Right ventricle myocardium inferior (tissue), 1 donor: ENCODE measurements around the gene MAPKAP1. TPM values are rescaled to one million over a fixed set of nuclear protein-coding genes. Genes with fewer than 3 reads are reported as not detected.
"Not testable (repeated sequence)": the region's sequence is repeated elsewhere in the genome, so short reads cannot be mapped to it uniquely, and the experiment has no call there.

Experiments
- ATAC-seq: fragments of 200-7000 bp; cut with Tn5 transposase; one replicate; pipeline ENCODE4 v1.9.1; 2020; ENCODE audit warnings: mild to moderate bottlenecking, moderate library complexity
- DNase-seq: peaks from one replicate; pipeline ENCODE4 v3.0.0; 2021; ENCODE audit errors: missing footprints
- intact Hi-C: fragments of 100-400 bp; cut with DNase I; formaldehyde crosslinking; loops from one replicate; pipeline ENCODE4 v1.11.0; 2022
- total RNA-seq: library from RNA; stranded (reverse); fragmentation: NEBNext Ultra II Directional; extraction: Animal tissue kit (Norgen Biotek cat#: 25700); gene quantifications from one replicate; pipeline ENCODE4 v1.2.1, GENCODE V29; 2021
- donor health status: DM: no; HTN: yes; CAD: no; lungs with severe emphysema.

The MAPKAP1 gene
- total RNA-seq, 1 donor from 2014 or later: 122 TPM

DNA sequence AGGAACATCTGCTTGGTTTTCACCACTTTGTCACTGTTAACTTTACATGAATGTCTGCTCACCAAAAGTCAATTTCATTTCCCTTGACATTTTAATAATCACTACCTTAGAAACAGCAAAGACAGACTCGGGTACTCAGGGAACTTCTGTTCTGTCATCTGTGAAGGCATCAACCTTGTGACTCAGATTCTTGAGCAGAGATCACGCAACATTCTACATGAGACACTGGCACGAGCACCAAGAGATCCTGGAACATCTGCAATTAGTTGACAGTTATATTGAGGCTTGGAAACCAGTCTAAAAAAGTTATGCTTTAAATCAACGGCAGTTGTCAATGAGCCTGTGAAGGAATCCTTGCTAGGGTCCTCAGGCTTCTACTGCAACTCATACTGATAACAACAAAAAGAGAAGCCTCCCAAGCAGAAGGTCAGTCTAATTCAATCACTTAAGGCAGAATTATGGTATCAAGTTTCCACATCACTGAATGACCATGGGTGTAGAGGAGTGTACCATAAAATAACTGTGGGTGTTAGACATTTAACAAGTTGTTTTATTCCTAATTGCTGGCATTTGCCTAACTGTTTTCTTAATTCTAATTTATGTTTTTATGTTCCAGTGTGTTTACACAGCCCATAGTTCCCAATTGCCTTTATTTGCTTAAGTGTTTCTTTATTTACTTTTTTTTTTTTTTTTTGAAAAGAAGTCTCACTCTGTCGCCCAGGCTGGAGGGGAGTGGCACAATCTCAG, 36.8 kb upstream of the MAPKAP1 start:
- ATAC-seq (no peak), DNase-seq (no peak)
- intact Hi-C loops: no loop called here

DNA sequence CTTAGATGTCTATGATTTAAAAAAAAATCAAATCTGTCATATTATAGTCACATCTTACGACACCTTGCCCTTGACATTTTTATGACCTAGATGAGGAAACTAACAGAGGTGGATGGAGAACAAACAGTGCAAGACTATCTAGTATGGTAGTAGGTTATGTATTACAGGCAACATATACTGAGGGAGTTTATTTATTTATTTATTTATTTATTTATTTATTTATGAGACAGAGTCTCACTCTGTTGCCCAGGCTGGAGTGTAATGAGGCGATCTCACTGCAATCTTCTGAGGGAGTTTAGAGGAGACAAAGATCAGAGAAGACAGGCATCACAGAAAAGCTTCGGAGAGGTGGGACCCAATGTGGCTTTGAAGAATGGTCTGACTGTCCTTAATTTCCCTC, 35.6 kb upstream of the MAPKAP1 start:
- no peak for DNase-seq
- ATAC-seq: no peak
- intact Hi-C loops: no loop called here

DNA sequence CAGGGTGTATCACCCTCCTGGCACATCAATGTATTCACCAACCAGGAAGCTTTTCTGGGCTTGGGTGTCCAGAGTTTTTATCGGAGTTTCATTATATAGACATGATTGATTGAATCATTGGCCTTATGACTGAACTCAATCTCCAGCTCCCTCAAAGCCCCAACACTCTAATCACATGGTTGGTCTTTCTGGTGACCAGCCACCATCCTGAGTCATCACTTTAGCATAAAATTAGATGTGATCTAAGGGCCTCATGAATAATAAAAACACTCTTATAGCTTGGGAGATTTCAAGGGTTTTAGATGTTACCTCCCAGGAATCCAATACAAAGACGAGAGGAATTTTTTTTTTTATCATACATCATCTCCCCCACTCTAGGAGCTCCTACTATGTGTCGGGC, 32.4 kb upstream of the MAPKAP1 start:
- no peak for ATAC-seq
- intact Hi-C loops: no loop called here
- no peak for DNase-seq

DNA sequence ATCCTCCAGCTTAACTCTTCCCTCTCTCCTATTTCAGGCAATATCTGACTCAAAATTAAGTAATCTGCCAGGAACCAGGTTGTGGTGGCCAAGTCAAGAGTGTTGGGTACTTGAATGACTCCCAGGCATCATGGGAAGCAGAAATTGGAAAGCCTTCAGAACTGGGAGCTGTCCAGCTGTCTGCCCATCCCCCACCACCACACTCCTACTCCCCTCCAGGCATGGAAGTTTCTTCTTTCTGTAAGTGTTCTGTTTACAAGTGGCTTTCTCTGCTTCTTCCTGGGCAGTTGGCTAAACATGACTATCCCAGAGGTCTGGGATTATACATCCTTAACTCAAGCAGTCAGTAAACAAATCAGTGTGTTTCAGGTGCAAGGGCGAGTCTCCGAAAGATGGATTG, 25.6 kb upstream of the MAPKAP1 start:
- ATAC-seq: no peak
- no peak for DNase-seq
- intact Hi-C loops: no loop called here

DNA sequence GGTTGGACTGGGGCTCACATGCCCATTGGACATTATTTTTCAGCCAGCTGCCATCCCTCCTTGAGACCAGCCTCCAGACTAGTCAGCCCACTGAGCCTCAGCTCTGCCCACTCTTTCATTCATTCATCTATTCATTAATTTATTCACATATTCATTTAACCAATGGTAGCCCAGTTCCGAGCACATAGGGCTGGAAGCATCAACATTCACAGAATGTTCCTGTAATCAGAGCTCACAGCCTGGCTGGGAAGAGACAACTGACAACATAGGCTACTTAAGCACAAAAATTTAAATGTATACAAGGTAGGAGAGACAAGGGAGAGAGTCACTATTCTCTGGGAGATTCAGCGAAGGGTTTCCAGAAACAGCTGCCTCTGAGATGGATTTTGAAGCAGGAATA, 23.2 kb upstream of the MAPKAP1 start:
- no peak for DNase-seq
- no peak for ATAC-seq
- intact Hi-C loops: no loop called here

DNA sequence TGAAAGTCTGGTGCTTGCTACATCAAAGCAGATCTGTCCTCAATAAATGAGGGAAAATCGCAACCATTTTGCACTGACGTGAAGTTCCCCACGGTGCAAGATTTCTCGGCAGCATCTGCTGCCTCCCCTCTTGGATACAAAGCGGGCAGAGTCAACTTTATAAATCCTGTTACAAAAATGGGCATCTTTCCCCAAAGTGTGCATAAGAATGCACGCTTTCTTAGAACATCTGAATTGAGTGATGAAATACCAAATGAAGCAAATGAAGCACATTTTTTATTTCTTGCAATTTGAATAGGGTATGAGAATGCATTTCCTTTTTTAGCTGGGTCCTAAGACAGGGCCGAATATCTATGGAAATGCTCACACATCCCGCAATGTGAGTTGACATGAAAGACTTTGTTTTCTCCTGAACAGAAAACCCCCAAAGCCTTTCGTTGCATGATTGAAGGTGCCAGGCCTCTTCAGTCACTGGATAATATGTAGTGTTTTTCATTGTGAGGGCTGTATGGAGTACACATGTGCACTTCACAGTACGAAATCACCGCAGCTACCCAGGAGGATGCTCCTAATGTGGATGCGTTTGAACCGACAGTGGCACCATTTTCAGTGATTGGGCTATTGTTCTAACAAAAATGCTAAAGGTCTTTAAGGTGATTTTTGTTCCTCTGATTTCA, 19.6 kb upstream of the MAPKAP1 start:
- DNase-seq: no peak
- ATAC-seq: no peak
- intact Hi-C loops: no loop called here

DNA sequence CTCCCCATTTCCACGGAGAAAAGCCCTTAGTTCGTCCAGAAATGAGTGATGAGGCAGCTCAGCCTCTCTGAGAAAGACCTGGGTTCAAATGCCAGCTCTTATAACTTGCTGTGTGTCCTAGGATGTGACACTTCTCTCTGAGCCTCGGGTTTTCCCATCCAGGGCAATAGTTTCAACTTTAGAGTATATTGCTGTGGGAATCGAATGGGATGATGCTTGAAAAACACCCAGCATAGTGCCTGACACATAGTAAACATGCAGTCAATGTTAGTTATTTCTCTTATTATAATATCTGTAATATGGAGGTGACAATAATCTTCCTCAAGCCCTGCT, 430 bp upstream of the MAPKAP1 start:
- no peak for ATAC-seq
- intact Hi-C loops: loop anchor here (5.0 kb wide), 1 partner anchor 40 kb away; the partner anchor contains the start of gene PBX3

DNA sequence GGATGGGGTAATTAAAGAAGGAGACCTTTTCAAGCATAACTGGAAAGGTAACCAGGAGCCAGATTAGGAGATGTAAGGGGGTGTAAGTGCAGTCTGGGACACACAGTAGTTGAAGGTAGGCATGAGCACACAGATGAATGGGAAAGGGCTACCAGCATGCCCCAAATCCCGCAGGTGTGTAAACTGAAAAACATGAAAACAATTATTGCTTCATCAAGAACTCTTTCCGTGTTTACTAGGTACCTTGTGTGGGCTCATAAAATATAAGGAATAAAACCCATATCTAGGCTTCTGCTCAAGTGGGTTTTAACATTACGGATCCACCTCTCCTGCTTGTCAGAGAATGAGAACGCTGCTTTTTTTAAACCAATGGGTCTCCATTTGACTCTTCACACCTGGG, 1.1 kb downstream of the MAPKAP1 start:
- intact Hi-C loops: loop anchor here (5.0 kb wide), 1 partner anchor 41 kb away; the partner anchor contains the start of gene PBX3
- DNase-seq (no peak), ATAC-seq (no peak)

More for the DNA sequence above, 430 bp upstream of the MAPKAP1 start:
- DNase-seq: no peak

DNA sequence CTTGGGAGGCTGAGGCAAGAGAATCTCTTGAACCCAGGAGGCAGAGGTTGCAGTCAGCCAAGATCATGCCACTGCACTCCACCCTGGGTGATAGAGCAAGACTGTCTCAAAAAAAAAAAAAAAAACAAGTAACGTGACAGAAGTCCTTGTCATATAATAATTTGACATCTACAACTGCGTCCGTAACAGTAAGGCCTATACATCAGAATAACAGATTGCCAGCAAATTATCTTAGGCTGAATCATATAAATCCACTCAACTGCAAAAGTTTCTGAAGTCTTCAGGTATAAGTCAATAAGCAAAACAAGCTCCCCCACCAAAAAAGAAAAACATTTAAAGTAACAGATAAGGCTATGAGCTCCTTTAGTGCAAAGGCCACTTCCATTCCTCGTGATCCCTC, 3.3 kb downstream of the MAPKAP1 start:
- intact Hi-C loops: no loop called here
- DNase-seq (no peak), ATAC-seq (no peak)

DNA sequence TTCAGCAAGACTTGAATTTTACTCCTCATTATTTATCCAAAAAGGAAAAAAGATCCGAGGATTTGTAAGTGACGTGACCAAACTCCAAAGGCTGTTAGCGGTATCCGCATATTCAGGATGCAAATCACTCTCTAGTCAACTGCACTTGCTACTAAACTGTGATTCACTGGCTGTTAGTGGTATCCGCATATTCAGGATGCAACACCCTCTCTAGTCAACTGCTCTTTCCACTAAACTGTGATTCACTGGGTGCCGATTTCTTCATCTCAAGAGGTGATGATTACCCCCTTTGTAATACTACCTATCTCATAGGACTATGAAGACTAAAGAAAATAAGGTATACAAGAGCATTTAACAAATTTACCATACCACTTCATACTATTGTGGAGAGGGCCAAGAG, 5.7 kb downstream of the MAPKAP1 start:
- DNase-seq (no peak), ATAC-seq (no peak)
- intact Hi-C loops: no loop called here

DNA sequence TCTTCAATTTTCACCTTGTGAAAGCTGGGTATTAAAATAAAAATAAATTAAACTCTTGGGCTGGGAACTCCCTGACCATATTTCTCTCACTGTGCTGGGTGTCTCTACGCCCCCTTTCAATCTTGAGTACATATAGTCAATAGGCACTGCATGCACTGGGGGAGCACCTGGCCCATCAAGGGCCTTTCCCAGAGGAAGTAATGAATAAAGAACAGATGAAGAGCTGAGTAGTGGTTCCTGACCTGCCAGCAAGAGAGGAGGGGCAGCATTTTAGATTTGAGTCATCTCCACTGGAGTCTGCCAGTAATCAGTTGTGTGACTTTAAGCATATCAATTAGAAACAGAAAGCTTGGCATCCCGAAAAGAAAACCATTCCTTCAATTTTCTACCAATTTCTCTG, 6.2 kb downstream of the MAPKAP1 start:
- intact Hi-C loops: no loop called here
- ATAC-seq: no peak

DNA sequence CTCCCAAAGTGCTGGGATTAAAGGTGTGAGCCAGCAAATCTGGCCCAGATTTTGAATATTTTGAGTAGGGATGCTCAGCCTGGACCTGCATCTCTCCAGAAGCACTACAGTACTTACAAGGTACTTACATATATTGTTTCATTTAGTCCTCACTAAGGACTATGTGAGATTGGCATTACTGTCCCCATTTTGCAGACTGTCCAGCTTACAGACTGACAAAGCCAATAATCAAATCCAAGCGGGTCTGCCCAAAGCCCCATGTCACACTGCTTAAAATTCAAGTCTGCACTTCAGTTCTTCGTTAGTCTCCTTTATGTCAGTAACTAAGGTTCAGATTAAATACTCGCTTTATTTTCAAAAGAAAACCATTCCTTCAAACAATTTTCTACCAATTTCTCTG, 7.1 kb downstream of the MAPKAP1 start:
- intact Hi-C loops: no loop called here
- no peak for ATAC-seq
- DNase-seq: no peak

More for the DNA sequence above, 6.2 kb downstream of the MAPKAP1 start:
- no peak for DNase-seq

DNA sequence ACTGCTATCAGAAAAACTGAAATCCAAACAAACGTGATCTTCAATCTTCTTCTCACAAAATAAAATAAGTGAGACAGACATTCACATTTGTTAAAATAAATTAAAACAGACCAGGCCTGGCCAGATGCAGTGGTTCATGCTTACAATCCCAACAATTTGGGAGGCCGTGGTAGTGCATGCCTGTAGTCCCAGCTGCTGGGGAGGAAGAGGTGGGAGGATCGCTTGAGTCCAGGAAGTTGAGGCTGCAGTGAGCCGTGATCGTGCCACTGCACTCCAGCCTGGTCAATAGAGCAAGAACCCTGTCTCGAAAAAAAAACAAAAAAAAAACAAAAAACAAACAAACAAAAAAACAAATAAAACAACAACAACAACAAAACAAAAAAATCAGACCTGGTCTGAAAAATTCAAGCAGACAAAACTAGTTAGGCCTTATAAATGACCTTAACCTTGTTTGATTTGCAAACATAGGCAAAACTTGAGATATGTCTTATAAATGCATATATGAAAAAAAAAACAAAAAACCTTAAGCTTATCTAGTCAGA, 10.8 kb downstream of the MAPKAP1 start:
- ATAC-seq (no peak), DNase-seq (no peak)
- intact Hi-C loops: no loop called here

DNA sequence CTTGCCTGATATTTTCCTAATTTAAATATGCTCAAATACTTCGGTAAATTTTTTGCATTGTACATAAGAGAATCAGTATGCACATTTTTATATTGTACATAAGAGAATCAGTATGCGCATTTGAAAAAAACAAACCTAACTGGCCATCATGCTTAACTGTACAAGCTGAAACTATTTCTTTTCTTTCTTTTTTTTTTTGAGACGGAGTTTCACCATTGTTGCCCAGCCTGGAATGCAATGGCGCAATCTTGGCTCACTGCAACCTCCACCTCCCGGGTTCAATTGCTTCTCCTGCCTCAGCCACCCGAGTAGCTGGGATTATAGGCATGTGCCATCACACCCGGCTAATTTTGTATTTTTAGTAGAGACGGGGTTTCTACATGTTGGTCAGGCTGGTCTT, 11.5 kb downstream of the MAPKAP1 start:
- DNase-seq, intact Hi-C loops: not testable (repeated sequence)

DNA sequence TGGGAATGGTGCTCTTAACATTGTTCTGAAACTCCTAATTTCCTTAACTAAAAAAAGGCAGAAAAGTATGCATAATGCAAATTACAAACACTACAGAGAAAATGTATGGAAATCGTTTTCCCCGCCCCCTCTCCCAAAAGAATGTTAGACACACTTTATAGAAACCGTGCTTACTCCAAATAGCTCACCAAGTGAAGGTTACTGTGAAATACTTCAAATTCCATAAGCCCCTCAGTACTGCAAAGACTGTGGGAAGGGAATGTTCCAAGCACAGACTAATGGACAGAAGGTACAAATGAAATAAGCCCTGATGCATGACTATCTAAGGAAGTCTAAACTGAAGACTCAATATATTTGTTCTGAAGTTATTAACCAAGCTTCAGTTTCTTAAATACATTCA, 12.5 kb downstream of the MAPKAP1 start:
- ATAC-seq (no peak), DNase-seq (no peak)
- intact Hi-C loops: no loop called here

More for the DNA sequence above, 11.5 kb downstream of the MAPKAP1 start:
- not testable (repeated sequence) for ATAC-seq

DNA sequence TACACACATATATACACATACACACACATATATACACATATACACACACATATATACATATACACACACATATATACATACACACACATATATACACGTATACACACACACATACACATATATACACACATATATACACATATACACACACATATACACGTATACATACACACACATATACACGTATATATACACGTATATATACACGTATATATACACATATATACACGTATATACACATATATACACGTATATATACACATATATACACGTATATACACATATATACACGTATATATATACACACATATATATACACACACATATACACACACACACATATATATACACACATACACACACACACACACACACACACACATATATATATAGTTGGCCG, 13.5 kb downstream of the MAPKAP1 start:
- DNase-seq, intact Hi-C loops, ATAC-seq: not testable (repeated sequence)

DNA sequence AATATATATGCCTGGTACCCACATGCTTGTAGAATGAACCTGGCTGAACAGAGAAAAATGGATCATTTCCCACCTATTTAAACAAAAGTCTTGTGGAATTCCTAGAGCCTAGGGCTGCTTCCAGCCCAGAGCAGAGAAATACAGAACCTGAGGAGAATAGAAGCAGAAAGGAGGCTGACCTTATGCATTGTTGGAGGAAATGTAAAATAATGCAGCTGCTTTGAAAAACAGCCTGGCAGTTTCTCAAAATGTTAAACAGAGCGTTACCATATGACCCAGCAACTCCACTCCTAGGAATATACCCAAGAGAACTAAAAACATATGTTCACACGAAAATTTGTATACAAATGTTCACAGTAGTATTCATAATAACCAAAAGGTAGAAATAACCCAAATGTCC, 15.1 kb downstream of the MAPKAP1 start:
- DNase-seq (no peak), ATAC-seq (no peak)
- intact Hi-C loops: no loop called here

DNA sequence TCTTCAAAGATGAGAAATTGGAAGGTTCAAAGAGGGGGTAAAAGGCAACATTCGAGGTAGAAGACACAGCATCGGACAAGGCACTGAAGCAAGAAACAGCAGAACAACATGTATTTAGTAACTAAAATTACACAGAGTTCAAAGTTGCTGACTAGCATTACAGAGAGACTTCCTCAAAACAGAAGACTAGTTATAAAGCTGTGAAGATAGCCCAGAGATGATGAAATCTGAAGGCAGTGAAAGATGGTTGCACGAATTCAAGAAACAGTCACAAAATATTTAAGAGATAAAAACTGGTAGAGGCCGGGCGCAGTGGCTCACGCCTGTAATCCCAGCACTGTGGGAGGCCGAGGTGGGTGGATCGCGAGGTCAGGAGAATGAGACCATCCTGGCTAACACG, 16.3 kb downstream of the MAPKAP1 start:
- DNase-seq (no peak), ATAC-seq (no peak)
- intact Hi-C loops: no loop called here

DNA sequence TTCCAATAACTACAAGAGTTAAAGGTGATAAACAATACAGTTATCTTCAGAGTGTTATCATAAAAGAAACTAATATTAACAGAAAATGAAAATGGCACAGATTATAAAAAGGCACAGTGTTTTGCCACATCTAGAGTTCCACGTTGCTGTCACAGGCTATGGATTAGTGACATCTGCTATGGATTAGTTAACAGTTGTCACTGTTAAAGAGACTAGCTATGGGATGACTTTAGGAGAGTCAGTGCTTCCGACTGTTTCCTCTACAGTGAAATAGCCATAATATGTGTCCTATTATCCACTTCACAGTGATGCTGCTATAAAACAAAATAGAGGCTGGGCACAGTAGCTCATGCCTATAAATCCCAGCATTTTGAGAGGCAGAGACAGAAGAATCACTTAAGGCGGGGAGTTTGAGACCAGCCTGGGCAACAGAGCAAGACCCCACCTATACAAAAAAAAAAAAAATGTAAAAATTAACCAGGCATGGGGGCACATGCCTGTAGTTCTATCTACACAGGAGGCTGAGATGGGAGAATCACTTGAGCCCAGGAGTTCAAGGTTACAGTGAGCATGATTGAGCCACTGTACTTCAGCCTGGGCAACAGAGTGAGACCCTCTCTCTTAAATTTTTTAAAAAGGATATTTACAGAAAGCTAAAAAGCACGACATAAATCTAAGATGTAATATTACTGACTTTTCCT, 19.7 kb downstream of the MAPKAP1 start:
- intact Hi-C loops: no loop called here
- DNase-seq: no peak

DNA sequence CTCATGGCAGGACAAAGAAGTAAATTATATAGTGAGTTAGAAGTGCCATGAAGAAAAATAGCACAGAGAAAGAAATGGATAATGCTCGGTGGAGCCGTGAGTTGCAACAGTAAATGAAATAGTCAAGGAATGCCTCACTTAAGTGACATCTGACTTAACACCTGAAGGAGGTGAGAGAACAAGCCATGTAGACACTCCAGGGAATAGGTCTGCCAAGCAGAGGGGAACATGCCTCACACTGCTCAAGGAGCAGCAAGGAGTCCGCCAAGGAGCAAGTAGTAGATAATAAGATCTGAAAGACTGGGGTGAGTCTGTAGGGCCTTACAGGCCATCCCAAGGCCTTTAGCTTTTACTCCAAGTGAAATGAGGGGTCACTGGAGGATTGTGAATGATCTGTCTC, 21.8 kb downstream of the MAPKAP1 start:
- ATAC-seq (no peak), DNase-seq (no peak)
- intact Hi-C loops: no loop called here

More for the DNA sequence above, 19.7 kb downstream of the MAPKAP1 start:
- no peak for ATAC-seq
